AG09309 (cell line): ENCODE results near the gene HAO1.
"Not testable (repeated sequence)": the region's sequence is repeated elsewhere in the genome, so short reads cannot be mapped to it uniquely, and the experiment has no call there.

Experiments
- DNase-seq: peaks from one replicate; pipeline ENCODE4 v3.0.0-alpha.2; 2010; ENCODE audit warnings: low read depth
- H3K4me3 ChIP-seq: 2 replicates; pipeline ENCODE4 v1.5.1; 2011; ENCODE audit warnings: mild to moderate bottlenecking, low read depth, low read length, moderate library complexity; ENCODE audit not compliant: control insufficient read depth
- TF ChIP-seq, protein P1 (sequence below): IDR thresholded peaks from 2 replicates; pipeline ENCODE4 v1.5.1; 2011; ENCODE audit warnings: mild to moderate bottlenecking, low read depth, low read length, inconsistent platforms; ENCODE audit not compliant: insufficient read depth, control insufficient read depth; ENCODE audit errors: missing control alignments

The HAO1 gene

DNA sequence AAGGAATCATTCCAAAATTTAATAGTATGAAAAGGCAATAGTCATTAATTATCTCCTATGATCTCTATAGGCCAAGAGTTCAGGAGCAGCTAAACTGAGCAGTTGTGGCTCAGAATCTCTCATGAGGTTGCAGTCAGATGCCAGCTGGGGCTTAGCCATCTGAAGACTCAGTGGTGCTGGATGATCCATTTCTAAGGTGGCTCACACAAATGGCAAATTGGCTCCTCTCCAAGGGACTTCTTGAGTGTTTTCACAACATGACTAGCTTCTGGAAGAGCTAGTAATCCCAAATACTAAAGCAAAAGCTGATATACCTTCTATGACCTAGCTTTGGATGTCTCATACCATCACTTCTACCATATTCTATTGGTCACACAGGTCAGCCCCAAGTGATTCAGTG is 104.2 kb downstream of the HAO1 start:
- DNase-seq, result no peak
- TF ChIP-seq, protein P1, sequence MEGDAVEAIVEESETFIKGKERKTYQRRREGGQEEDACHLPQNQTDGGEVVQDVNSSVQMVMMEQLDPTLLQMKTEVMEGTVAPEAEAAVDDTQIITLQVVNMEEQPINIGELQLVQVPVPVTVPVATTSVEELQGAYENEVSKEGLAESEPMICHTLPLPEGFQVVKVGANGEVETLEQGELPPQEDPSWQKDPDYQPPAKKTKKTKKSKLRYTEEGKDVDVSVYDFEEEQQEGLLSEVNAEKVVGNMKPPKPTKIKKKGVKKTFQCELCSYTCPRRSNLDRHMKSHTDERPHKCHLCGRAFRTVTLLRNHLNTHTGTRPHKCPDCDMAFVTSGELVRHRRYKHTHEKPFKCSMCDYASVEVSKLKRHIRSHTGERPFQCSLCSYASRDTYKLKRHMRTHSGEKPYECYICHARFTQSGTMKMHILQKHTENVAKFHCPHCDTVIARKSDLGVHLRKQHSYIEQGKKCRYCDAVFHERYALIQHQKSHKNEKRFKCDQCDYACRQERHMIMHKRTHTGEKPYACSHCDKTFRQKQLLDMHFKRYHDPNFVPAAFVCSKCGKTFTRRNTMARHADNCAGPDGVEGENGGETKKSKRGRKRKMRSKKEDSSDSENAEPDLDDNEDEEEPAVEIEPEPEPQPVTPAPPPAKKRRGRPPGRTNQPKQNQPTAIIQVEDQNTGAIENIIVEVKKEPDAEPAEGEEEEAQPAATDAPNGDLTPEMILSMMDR, result no peak
- no peak overlapping the region for H3K4me3 ChIP-seq

DNA sequence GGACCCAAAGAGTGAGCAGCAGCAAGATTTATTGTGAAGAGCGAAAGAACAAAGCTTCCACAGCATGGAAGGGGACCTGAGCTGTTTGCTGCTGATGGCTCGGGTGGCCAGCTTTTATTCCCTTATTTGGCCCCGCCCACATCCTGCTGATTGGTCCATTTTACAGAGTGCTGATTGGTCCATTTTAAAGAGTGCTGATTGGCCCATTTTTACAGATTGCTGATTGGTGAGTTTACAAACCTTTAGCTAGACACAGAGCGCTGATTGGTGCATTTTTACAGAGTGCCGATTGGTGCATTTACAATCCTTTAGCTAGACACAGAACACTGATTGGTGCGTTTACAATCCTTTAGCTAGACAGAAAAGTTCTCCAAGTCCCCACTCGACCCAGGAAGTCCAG is 105.8 kb downstream of the HAO1 start:
- not testable (repeated sequence) for H3K4me3 ChIP-seq, DNase-seq
